ENCODE measurements around the gene THAP12.

DNA sequence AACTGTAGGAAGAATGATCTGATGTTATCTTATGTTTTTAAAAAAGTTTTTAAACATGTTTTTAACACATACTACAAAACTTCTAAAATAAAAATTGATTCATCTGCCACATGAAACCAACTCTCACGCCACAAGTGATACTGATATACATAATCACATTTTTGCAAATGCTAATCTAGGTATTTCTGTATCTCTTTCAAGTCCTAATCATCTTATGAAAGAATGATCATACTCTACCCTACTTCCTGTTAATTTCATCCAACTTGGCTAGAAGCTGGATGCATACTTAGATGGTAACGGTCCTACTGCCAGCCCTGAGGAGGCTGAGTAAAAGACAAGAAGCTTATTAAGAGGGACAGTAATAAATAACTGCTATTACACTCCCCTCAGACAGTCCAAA is 19.2 kb downstream of the THAP12 start:
- TF ChIP-seq, protein P1, sequence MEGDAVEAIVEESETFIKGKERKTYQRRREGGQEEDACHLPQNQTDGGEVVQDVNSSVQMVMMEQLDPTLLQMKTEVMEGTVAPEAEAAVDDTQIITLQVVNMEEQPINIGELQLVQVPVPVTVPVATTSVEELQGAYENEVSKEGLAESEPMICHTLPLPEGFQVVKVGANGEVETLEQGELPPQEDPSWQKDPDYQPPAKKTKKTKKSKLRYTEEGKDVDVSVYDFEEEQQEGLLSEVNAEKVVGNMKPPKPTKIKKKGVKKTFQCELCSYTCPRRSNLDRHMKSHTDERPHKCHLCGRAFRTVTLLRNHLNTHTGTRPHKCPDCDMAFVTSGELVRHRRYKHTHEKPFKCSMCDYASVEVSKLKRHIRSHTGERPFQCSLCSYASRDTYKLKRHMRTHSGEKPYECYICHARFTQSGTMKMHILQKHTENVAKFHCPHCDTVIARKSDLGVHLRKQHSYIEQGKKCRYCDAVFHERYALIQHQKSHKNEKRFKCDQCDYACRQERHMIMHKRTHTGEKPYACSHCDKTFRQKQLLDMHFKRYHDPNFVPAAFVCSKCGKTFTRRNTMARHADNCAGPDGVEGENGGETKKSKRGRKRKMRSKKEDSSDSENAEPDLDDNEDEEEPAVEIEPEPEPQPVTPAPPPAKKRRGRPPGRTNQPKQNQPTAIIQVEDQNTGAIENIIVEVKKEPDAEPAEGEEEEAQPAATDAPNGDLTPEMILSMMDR (IDR thresholded peaks at IDR 0.05): no peak
- no peak for TF ChIP-seq POLR2A (IDR thresholded peaks at IDR 0.05)

Data from right lobe of liver (tissue), 4 donors.